Mucosa of descending colon (tissue), 3 donors: ENCODE results near the gene KCTD20. TPM values are rescaled to one million over a fixed set of nuclear protein-coding genes. Genes with fewer than 3 reads are reported as not detected.

Experiments used
- ATAC-seq: fragments of 200-7000 bp; cut with Tn5 transposase; one replicate; pipeline ENCODE4 v1.9.1; 2020; ENCODE audit warnings: mild to moderate bottlenecking, moderate library complexity
- DNase-seq, 3 donors: peaks; one replicate each; pipeline ENCODE4 v3.0.0-alpha.2; 2020
- H3K36me3 ChIP-seq: fragments of 200-600 bp; one replicate; pipeline ENCODE4 v1.8.0; 2021; ENCODE audit warnings: low read depth, mild to moderate bottlenecking
- H3K4me1 ChIP-seq: fragments of 200-600 bp; one replicate; pipeline ENCODE4 v1.8.0; 2021; ENCODE audit warnings: low read depth, mild to moderate bottlenecking
- H3K4me3 ChIP-seq: fragments of 200-600 bp; one replicate; pipeline ENCODE4 v1.8.0; 2021; ENCODE audit warnings: mild to moderate bottlenecking
- H3K9me3 ChIP-seq: fragments of 200-600 bp; one replicate; pipeline ENCODE4 v1.8.0; 2021; ENCODE audit warnings: mild to moderate bottlenecking
- intact Hi-C, 2 donors: fragments of 100-400 bp; cut with DNase I in 1 of 2; cut with micrococcal nuclease in 1 of 2; formaldehyde crosslinking; loops; one replicate each; pipeline versions ENCODE4 v1.11.0 to v1.11.1; 2022; cut with DNase I, micrococcal nuclease
- total RNA-seq, 3 donors: library from RNA; stranded (reverse); fragmentation: NEBNext Ultra II Directional in 2 of 3; extraction: Animal tissue kit (Norgen Biotek cat#: 25700) in 2 of 3; gene quantifications; one replicate each; pipeline versions ENCODE4 v1.2.1 to v1.2.4, GENCODE V29; 2021 to 2023
- TF ChIP-seq, protein P1 (sequence below): fragments of 200-600 bp; IDR thresholded peaks from one replicate; pipeline ENCODE4 v1.8.0; 2022; ENCODE audit warnings: antibody characterized with exemption, mild to moderate bottlenecking
- donor health status: DM: no; HTN: no; CAD: no; lungs with moderate emphysema.
- donor health status: DM: no; HTN: no; CAD: no.
- donor health status: DM: no; HTN: yes; CAD: no.

The KCTD20 gene
- total RNA-seq, 3 donors from 2014 or later: 24.4 to 40.5 (median 28.0) TPM

DNA sequence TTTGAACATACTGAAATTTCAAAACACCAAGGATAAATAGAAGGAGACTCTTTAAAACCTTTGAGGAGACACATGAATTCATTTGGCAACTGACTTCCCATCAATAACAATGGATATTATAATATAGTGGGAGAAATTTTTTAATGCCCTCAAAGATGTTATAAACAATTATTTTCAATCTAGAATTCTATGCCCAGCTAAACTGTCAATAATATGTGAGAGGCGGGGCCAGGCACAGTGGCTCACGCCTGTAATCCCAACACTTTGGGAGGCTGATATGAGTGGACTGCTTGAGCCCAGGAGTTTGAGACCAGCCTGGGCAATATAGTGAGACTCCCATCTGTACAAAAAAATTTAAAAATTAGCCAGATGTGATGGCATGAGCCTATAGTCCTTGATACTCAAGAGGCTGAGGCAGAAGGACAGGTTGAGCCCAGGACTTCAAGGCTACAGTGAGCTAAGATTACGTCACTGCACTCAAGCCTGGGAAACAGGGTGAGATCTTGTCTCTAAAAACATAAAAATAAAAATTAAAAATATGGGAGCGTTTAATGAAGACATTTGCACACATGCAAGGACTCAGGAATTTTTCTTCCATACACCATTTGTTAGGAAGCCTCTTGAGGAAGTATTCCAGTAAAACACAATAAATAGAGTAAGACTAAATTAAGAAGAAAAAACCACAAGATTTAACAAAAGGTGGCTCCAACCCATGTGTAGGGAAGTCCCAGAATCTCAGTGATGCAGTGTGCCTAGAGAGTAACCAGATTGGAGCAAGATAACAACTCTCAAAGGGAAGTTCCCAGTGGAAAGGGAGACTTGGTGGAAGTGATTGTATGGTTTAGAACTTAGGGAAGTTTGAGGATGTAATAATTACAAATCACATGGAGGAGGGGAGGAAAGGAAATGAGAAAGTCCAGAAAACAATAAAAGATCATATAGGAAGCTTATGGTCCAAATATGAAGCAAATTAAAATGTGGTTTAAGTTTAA, 29.0 kb upstream of the KCTD20 start:
- H3K9me3 ChIP-seq: no peaks in the 10 kb centered on the region
- no peaks in the 10 kb centered on the region for H3K4me1 ChIP-seq
- intact Hi-C loops: no loop called here
- no peak for DNase-seq
- H3K36me3 ChIP-seq: no peaks in the 10 kb centered on the region
- no peak for ATAC-seq
- H3K4me3 ChIP-seq: no peak overlapping the region
- TF ChIP-seq, protein P1, sequence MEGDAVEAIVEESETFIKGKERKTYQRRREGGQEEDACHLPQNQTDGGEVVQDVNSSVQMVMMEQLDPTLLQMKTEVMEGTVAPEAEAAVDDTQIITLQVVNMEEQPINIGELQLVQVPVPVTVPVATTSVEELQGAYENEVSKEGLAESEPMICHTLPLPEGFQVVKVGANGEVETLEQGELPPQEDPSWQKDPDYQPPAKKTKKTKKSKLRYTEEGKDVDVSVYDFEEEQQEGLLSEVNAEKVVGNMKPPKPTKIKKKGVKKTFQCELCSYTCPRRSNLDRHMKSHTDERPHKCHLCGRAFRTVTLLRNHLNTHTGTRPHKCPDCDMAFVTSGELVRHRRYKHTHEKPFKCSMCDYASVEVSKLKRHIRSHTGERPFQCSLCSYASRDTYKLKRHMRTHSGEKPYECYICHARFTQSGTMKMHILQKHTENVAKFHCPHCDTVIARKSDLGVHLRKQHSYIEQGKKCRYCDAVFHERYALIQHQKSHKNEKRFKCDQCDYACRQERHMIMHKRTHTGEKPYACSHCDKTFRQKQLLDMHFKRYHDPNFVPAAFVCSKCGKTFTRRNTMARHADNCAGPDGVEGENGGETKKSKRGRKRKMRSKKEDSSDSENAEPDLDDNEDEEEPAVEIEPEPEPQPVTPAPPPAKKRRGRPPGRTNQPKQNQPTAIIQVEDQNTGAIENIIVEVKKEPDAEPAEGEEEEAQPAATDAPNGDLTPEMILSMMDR: no peak

DNA sequence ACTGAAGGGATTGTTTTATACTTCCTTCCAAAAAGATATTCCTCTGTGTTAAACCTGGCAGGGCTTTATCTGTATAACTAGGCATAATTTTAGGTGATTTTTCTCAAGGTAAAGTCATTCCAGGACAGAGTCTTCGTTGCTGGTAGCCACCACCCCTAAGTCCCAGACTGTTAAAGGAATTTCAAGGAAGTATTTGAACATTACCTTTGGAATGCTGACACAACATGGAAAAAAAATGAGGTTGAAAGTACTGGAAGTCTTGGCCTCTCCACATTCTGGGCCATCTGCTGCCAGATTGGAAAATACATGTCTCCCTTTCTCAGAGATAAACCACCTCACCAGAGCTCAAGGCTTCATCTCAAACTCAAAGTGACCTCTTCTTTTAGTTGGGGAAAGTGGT, 28.3 kb upstream of the KCTD20 start:
- Histone ChIP-seq H3K4me3 (no peak overlapping the region), H3K36me3 (no peaks in the 10 kb centered on the region), H3K9me3 (no peaks in the 10 kb centered on the region), H3K4me1 (no peaks in the 10 kb centered on the region)
- peak; percentile 46 for ATAC-seq
- intact Hi-C loops: no loop called here
- DNase-seq: no peak
- TF ChIP-seq, protein P1: no peak

DNA sequence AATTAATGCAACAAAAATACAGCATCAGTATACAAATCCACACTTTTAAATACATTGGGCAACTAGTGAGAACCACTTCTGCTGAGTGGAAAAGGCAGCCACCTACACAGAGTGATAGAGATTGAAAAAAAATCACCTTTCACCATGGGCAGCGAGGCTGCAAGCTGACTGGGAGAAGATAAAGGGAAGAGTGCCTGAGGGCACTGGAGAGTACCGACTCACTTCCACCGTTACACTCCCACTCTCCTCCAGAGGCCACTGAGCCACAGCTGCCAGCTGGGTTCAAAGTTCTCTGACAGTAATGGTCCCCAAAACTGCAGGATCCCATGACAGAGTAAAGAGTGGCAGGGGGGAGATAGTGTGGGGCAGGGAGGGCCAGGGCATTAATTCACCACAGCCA, 24.2 kb upstream of the KCTD20 start:
- Histone ChIP-seq H3K4me3 (no peak overlapping the region), H3K4me1 (peaks cover 2% of the 10 kb centered on the region), H3K36me3 (no peaks in the 10 kb centered on the region), H3K9me3 (no peaks in the 10 kb centered on the region)
- TF ChIP-seq, protein P1: no peak
- ATAC-seq: no peak
- no peak for DNase-seq
- intact Hi-C loops: no loop called here

DNA sequence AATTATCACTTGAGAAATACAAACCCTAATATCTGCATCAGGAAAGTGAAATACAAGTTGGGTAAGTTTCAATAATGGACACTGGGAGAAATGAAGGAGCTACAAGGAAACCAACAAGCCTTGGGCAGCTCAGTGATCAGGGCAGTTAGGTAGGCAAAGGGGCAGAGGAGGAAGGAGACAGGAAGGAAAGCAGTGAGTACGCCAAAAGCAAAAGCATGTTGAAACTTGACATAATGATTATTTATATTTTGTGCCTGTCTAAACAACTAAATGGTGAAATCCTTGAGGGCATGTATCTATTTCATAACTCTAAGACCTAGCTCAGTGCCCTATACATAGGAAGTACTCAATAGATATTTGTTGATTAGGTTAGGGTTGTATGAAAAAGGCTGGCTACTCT, 23.5 kb upstream of the KCTD20 start:
- intact Hi-C loops: no loop called here
- Histone ChIP-seq H3K4me1 (peaks cover 2% of the 10 kb centered on the region), H3K4me3 (no peak overlapping the region), H3K36me3 (no peaks in the 10 kb centered on the region), H3K9me3 (no peaks in the 10 kb centered on the region)
- ATAC-seq (no peak), DNase-seq (no peak)
- TF ChIP-seq, protein P1: no peak

DNA sequence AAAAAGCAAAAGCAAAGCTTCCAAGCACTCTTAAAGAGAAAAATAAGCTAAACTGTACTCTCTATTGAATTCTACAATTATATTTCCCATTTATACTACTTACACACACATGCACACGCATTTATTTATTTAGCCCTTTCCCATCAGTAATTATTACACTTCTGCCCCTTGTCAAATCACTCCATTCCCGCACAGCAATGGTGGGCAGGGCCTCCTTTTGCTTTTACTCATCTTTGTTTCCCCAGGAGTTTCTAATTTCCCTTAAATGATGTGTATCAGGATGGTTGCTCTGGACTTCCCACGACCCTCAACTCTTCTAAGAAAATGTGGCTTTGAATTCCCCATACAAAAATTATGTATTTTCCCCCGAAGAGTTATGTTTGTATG, 20.1 kb upstream of the KCTD20 start:
- Histone ChIP-seq H3K9me3 (no peaks in the 10 kb centered on the region), H3K4me1 (peaks cover 2% of the 10 kb centered on the region), H3K4me3 (no peak overlapping the region), H3K36me3 (no peaks in the 10 kb centered on the region)
- ATAC-seq: no peak
- intact Hi-C loops: no loop called here
- DNase-seq: no peak
- TF ChIP-seq, protein P1: no peak
